ENCODE results near the gene TMPRSS7.

TMPRSS7 gene

DNA sequence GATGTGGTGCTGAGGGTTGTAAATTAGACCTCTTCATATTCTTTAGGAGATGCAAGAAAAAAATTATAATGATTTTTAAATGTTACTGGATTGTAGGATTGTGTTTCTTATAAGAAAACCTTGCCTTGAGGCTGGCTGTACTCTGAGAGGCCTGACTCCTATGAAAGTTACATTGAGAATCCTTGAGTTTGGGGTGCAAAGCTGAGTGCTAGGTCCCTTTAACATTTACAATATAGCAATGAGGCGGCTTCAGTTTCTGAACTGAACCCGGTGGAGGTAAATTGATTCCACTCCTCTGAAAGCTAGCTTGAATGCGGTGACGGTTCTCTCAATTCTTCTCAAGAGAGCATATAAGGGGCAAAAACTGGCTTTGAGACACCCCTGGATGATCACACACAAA lies at the start of gene TMPRSS7:
TMPRSS7 (plus strand) TSS at position 301 of the 400 bp plus-strand sequence. CDS start 110 bp downstream, outside the sequence.
- no peak for DNase-seq

DNA sequence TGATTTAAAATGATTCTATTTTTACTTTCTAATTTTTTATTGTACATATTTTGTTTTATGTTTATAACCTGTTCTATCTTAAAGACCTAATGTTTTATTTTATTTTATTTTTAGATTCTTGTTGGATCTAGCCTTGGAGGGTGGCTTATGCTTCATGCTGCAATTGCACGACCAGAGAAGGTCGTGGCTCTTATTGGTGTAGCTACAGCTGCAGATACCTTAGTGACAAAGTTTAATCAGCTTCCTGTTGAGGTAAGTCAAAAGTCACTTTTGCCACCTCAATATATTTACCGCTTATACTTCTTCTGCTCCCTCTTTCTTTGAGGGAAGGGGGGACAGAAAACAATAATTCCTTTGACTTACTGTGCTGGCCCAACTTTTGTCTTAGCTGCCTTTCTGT lies 47.7 kb upstream of the TMPRSS7 start:
- no peak for DNase-seq

- no peak for DNase-seq
Observed at GRCh38 chr3:111989061-111989678, 45.4 kb upstream of the TMPRSS7 start.

DNA sequence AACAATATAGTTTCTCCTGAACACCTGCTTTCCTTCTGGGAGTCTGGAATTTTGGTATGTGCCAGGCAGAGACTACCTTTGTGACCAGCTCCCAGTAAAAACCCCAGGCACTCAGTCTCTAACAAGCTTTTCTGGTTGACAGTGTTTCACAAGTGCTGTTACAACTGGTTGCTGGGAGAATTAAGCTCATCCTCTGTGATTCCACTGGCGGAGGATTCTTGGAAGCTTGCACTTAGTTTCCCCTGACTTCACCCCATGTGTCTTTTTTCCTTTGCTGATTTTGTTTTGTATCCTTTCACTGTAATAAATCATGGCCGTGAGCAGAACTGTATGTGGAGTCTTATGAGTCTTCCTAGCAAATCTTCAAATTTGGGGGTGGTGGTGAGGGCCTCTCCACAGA lies 41.5 kb upstream of the TMPRSS7 start:
- no peak for DNase-seq

DNA sequence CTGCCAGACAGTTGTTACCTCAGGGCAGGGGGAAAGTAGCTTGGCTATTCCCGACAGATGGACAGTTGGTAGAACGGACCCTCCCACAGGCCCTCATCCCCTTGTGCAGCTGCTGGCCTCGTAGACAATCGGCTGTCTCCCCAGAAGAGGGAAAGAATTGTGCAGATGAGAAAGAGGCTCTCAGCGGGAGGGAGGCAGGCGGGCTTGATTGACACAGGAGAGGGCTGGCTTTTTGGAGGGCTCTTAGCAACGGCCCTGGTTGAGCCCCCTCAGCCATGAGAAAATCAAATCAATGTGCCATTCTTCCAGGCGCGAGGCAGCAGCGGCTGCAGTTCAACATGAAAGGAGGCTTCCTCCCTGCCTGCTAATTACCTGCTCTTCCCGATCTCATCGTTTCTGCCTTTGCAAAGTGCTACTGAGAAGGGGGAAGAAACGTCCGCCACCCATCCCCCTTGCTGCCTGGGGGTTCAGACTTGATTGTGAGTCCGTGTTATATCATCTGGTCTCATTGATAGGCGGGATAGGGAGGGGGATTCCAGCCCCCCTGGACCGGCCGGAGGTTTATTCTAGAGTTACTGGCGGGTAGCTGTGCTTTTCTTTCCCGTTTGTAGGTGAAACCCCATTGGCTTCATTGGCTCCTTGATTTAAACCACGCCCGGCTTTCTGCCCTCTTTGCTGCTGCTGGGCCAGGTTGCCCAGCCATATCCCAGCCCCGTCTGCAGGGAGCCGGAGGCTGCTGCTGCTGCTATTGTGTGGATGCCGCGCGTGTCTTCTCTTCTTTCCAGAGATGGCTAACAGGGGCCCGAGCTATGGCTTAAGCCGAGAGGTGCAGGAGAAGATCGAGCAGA lies 35.7 kb upstream of the TMPRSS7 start, which contains the start of gene TAGLN3:
TAGLN3 (plus strand) TSS at position 287 of the 848 bp plus-strand sequence; CDS start at position 788, 501 bp downstream.
- peak; percentile 12 for DNase-seq

- no peak for DNase-seq
Observed at GRCh38 chr3:111999484-112000324, 34.8 kb upstream of the TMPRSS7 start.

GRCh38 chr3:112000367-112000771 lies 34.2 kb upstream of the TMPRSS7 start:
- DNase-seq = no peak

GRCh38 chr3:112000966-112001365 lies 33.6 kb upstream of the TMPRSS7 start:
- DNase-seq = no peak

DNA sequence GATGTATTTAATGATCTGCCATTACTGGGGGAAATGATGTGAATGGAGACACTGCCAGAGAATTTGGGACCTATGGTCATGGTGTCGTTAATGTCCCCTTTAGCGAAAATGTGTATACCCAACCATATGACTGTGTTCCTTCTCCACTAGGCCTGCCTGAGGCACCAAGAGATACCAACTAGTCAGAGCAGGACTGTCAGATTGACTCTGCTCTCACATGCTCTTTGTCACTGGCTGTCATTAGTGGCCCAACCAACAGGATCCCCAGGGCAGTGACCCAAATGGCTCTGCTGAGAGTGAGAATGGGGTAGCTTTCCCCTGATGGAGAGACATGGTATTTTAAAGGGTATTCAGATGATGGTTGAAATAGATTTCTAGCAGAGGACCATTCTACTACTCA lies 33.0 kb upstream of the TMPRSS7 start:
- peak; percentile 29 for DNase-seq

GRCh38 chr3:112002096-112002971 lies 32.2 kb upstream of the TMPRSS7 start:
- peak; percentile 57 for DNase-seq

GRCh38 chr3:112003321-112004080 lies 31.0 kb upstream of the TMPRSS7 start:
- DNase-seq = no peak

DNA sequence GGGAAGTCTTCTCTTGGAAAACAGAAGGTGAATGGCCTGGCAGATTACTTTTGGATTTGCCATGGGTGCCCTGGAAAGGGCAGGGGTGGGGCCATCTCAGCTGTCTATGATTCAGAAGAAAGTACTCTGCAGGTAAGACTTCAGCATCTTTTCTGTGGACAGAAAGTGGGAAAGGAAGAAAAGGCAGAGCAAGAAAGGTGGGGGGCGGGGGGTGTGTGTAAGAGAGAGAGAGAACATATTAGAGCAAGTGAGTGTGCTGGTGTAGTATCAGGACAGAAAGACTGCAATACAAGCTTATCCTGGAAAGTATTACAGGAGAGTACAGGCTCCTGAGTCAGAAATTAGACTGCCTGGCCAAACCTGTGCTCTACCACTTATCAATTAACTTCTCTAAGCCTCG lies 30.3 kb upstream of the TMPRSS7 start:
- peak; percentile 8 for DNase-seq

GRCh38 chr3:112004669-112005068 lies 29.9 kb upstream of the TMPRSS7 start:
- DNase-seq = no peak

GRCh38 chr3:112005091-112005672 lies 29.4 kb upstream of the TMPRSS7 start:
- DNase-seq = peak; percentile 6

DNA sequence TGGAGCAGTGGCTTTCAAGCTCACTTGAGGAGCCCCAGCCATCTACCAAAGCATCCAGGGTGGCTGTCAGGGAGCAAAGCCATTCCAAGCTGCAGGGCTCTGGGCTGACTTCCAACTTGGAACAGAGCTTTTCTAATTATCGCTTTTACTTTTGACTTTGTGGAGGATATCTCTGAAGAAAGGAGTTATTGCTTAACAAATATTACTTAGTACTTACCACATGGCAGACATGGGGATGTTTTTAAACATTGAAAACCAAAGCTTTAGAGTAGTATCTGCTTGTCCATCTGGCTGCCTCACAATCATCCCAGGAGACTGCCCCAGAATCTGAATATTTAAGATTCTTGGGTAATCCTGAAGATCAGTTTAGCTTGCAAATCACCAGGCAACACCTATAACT lies 26.9 kb upstream of the TMPRSS7 start:
- DNase-seq = no peak

DNA sequence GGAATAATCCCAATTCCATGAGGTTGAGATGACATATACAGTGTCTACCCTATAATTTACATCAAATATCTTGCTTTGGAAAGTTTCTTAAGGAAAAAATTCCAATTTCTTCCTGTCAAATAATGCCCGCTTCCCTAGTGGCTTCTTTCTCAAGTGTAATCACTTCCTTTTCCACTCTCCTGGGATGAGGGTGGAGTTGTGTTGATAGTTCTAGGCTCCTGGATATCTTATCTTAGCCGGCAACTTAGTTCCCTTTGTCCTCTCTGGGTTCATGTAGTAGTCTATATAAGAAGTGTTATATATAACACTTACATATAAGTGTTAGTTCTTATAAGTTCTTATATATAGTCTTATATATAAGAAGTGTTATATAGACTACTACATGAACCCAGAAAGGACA lies 24.9 kb upstream of the TMPRSS7 start:
- DNase-seq = no peak

DNA sequence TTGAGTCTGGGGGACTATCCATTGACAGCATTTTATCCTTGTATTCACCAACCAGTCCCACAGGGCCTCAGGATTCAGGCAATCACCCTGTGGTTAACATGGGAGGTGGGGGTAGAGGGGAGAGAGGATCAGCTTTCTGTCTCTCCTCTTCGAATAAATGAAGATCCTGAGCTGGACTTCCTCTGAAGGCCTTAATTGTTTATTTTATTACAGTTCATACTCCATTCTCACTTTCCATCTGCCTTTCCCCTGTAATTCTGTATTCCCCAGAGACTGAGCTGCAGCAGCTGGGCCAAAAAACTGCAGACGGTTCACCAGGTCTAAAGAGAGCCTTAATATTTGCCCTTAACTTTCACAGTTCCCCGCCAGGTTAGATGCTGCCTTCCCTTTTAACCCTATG lies 23.9 kb upstream of the TMPRSS7 start:
- no peak for DNase-seq

DNA sequence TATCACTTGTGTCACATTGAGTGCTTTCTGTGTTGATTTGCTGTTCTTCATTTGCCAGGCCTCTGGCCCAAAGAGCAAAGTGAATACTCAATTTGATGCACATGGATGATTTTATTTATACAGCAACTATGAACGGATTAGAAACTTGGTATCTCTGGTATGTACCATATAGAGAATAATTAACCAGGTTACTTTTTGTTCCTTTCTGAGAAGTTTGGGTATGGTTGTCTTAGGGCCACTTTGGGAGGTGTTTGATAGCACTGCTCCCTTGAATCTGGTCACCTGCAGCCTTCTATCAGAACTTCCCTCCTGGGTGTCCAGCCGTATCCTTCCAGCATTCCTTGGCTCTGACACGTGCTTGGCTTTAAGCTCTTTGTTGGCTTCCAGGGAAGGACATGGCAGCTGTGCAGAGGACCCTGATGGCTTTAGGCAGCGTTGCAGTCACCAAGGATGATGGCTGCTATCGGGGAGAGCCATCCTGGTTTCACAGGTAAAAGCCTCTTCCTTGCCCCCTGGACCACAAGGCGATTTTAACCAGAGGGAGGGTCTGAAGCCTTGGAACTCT lies 23.1 kb upstream of the TMPRSS7 start:
- DNase-seq = no peak

DNA sequence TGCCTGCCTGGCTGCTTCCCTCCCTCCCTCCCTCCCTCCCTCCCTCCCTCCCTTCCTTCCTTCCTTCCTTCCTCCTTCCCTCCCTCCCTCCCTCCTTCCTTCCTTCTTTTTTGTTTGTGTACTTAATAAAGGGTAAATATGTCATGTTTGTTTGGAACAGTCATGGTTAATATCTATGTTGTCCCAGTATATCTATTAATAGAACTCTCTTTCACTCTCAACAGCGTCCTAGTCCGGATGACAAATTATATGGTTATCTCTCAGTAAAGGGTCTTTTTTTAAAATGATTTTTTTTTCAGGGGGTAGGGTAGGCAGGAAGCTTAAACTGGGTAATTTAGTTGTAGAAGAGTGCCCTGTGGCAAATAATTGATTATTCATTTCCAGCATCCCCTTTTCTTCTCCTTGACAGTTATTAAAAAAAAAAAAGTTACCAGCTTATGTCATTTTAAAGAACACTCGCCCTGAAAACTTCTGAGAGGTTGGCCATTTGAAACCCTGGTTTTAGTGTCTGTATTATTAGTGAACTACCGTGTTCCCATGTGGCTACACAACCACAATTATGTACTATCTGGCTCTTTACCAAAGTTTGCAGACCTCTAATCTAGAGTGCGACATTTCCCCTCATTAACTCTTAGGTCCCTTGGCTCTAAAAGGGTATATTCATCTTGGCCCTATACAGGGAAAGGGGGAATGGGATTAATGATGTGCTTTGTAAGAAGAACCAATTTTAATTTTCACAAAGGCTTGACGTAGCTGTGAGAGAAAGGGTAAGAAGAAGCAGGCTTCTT lies 22.1 kb upstream of the TMPRSS7 start:
- no peak for DNase-seq
